HAP-1 (cell line): ENCODE measurements around the gene IL27RA.
"Not testable (repeated sequence)": the region's sequence is repeated elsewhere in the genome, so short reads cannot be mapped to it uniquely, and the experiment has no call there.

ENCODE experiments used
- DNase-seq, 2 experiments: peaks; one replicate each; pipeline ENCODE4 v3.0.0-alpha.2; 2016 to 2020; ENCODE audit warnings: low spot score in 2 of 2
- H3K27me3 ChIP-seq: fragments of 250-450 bp; sonication (Bioruptor Pico); 2 replicates; pipeline ENCODE4 v1.5.1; 2020; ENCODE audit warnings: low read depth, mild to moderate bottlenecking, moderate library complexity
- H3K36me3 ChIP-seq: fragments of 250-450 bp; sonication (Bioruptor Pico); replicated peaks from 2 replicates; pipeline ENCODE4 v1.5.1; 2020; ENCODE audit warnings: mild to moderate bottlenecking
- H3K4me1 ChIP-seq: fragments of 250-450 bp; sonication (Bioruptor Pico); 2 replicates; pipeline ENCODE4 v1.5.1; 2020; ENCODE audit warnings: mild to moderate bottlenecking
- H3K4me3 ChIP-seq: fragments of 250-450 bp; sonication (Bioruptor Pico); 2 replicates; pipeline ENCODE4 v1.5.1; 2020; ENCODE audit warnings: mild to moderate bottlenecking, moderate library complexity
- H3K9me3 ChIP-seq: fragments of 250-450 bp; sonication (Bioruptor Pico); 2 replicates; pipeline ENCODE4 v1.5.1; 2020; ENCODE audit warnings: mild to moderate bottlenecking, moderate library complexity
- in situ Hi-C: fragments of 300-500 bp; cut with MboI; formaldehyde crosslinking; loops from 3 replicates; pipeline ENCODE4 v1.14.3; 2020; ENCODE audit warnings: low sequenced_read_pairs, inconsistent platforms, mixed read lengths

The IL27RA gene

DNA sequence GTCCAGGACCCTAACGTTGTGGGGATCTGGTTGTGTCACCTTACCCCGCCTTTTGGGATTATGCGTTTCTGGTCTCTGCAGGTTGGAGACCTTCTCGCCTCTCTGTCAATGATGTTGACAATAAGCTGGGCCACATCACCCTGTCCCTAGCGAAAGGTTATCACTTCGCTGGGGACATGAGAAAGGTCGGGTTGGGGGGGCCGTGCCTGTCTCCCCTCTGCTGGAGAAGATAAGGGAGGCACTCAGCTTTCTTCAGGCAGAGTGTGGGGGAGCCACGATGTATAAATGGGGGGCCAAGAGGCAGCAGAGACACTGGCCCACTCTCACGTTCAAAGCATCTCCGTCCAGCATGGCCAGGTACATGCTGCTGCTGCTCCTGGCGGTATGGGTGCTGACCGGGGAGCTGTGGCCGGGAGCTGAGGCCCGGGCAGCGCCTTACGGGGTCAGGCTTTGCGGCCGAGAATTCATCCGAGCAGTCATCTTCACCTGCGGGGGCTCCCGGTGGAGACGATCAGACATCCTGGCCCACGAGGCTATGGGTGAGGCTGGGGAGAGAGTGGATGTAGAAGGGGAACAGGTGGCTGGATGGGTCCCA lies 3.6 kb upstream of the IL27RA start, which contains the start of gene RLN3:
TSS of gene RLN3 (plus strand) at position 293 of the 595 bp plus-strand sequence. CDS start at position 350, 57 bp downstream.
- Histone ChIP-seq H3K36me3 (no peaks in the 10 kb centered on the region), H3K27me3 (no peaks in the 10 kb centered on the region), H3K4me3 (no peak within 1 kb of the TSS), H3K4me1 (peaks cover 8% of the 10 kb centered on the region), H3K9me3 (no peaks in the 10 kb centered on the region)
- in situ Hi-C loops, result no loop called here
- DNase-seq, result no peak

DNA sequence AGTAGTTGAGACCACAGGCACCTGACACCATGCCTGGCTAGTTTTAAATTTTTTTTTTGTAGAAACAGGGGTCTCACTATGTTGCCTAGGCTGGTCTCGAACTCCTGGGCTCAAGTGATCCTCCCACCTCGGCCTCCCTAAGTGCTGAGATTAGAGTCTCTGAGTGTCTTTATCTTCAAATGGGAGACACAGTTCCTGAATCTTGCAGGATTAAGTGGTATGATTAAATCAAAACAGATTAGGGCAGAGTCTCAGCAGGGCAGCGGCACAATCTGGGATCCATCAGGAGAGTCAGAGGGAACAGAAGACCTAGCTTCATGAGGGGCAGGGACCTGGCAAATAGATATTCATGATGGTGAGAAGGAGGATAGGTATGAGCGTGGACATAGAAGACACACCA lies 2.7 kb upstream of the IL27RA start:
- Histone ChIP-seq H3K4me1 (peaks cover 4% of the 10 kb centered on the region), H3K27me3 (no peaks in the 10 kb centered on the region), H3K36me3 (no peaks in the 10 kb centered on the region), H3K4me3 (no peak overlapping the region), H3K9me3 (no peaks in the 10 kb centered on the region; the same call in 1 of the 2 replicates)
- no peak for DNase-seq
- in situ Hi-C loops, result no loop called here

- no peak for DNase-seq
- in situ Hi-C loops, result no loop called here
- Histone ChIP-seq H3K27me3 (no peaks in the 10 kb centered on the region), H3K4me1 (peaks cover 3% of the 10 kb centered on the region; the same call in 1 of the 2 replicates), H3K4me3 (peak overlapping the region; percentile 52), H3K9me3 (no peaks in the 10 kb centered on the region; the same call in 1 of the 2 replicates), H3K36me3 (no peaks in the 10 kb centered on the region)
These were observed 404 bp upstream of the IL27RA start for GRCh38 chr19:14030997-14031718.

DNA sequence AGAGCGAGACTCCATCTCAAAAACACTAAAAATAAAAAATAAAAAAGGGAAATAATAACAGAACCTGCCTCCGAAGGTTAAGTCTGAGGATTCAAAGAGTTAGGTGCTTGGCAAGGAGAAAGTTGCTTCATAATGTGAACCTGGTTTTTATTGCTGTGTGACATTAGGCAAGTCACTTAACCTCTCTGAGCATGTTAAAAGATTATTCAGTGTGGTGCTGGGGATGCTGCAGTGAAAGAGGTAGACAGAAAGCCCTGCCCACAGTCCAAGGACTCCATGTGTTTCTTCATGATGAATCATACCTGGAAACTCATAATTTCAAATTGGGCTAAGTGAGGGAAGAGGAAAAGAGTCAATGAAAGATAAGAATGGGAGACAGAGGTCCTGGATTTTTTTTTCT lies 2.4 kb downstream of the IL27RA start:
- Histone ChIP-seq H3K9me3 (no peaks in the 10 kb centered on the region; the same call in 1 of the 2 replicates), H3K4me3 (no peak overlapping the region), H3K36me3 (no peaks in the 10 kb centered on the region), H3K27me3 (no peaks in the 10 kb centered on the region), H3K4me1 (peaks cover 3% of the 10 kb centered on the region; the same call in 1 of the 2 replicates)
- in situ Hi-C loops, result no loop called here
- no peak for DNase-seq

DNA sequence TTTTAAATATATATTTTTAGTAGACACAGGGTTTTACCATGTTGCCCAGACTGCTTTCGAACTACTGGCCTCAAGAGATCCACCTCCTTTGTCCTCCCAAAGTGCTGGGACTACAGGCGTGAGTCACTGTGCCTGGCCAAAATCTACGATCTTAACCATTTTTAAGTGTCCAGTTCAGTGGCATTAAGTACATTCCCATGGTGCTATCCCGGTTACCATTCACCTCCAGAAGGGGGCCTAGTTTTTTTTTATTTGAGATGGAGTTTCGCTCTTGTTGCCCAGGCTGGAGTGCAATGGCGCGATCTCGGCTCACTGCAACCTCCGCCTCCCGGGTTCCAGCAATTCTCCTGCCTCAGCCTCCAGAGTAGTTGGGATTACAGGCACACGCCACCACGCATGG lies 3.6 kb downstream of the IL27RA start:
- H3K4me1 ChIP-seq, in situ Hi-C loops, H3K36me3 ChIP-seq, H3K27me3 ChIP-seq, H3K9me3 ChIP-seq, H3K4me3 ChIP-seq, DNase-seq: not testable (repeated sequence)

- Histone ChIP-seq H3K9me3 (no peaks in the 10 kb centered on the region; the same call in 1 of the 2 replicates), H3K4me1 (peaks cover 3% of the 10 kb centered on the region; the same call in 1 of the 2 replicates), H3K36me3 (no peaks in the 10 kb centered on the region), H3K27me3 (no peaks in the 10 kb centered on the region), H3K4me3 (no peak overlapping the region)
- DNase-seq, result no peak
- in situ Hi-C loops, result no loop called here
These were observed 4.1 kb downstream of the IL27RA start for GRCh38 chr19:14035706-14036105.

- no peaks in the 10 kb centered on the region for H3K9me3 ChIP-seq
- no peaks in the 10 kb centered on the region; the same call in 1 of the 2 replicates for H3K36me3 ChIP-seq
- H3K4me3 ChIP-seq, result no peak overlapping the region
- no peaks in the 10 kb centered on the region for H3K4me1 ChIP-seq
- no peaks in the 10 kb centered on the region for H3K27me3 ChIP-seq
- no peak for DNase-seq
- in situ Hi-C loops, result no loop called here
These were observed 7.6 kb downstream of the IL27RA start for GRCh38 chr19:14039181-14039580.

GRCh38 chr19:14042659-14043608 lies 11.4 kb downstream of the IL27RA start:
- in situ Hi-C loops, H3K4me3 ChIP-seq, H3K36me3 ChIP-seq, H3K9me3 ChIP-seq, H3K27me3 ChIP-seq, H3K4me1 ChIP-seq: not testable (repeated sequence)
- DNase-seq, result peak; percentile 33 to 71

GRCh38 chr19:14047866-14048265 lies 16.3 kb downstream of the IL27RA start:
- DNase-seq, in situ Hi-C loops, H3K36me3 ChIP-seq, H3K4me1 ChIP-seq, H3K4me3 ChIP-seq, H3K9me3 ChIP-seq, H3K27me3 ChIP-seq: not testable (repeated sequence)

GRCh38 chr19:14048443-14049153 lies 17.0 kb downstream of the IL27RA start:
- Histone ChIP-seq H3K36me3 (peaks cover 5% of the 10 kb centered on the region; the same call in 1 of the 2 replicates), H3K9me3 (no peaks in the 10 kb centered on the region), H3K4me3 (no peak overlapping the region), H3K27me3 (no peaks in the 10 kb centered on the region), H3K4me1 (no peaks in the 10 kb centered on the region)
- in situ Hi-C loops, result no loop called here
- DNase-seq, result peak in 1 of 2 experiments; percentile 80

DNA sequence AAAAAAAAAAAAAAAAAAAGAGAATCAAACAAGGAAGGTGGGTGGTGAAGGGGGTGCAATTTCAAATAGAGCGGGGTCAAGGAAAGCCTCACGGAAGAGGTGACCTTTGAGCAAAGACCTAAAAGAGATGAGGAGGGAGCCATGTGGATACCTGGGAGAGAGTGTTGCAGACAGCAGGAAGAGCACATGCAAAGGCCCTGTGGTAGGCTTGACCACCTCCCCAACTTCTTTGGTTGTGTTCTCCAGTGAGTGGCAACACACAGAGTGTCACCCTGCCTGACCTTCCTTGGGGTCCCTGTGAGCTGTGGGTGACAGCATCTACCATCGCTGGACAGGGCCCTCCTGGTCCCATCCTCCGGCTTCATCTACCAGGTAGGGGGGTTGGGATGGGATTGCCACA lies 18.9 kb downstream of the IL27RA start:
- Histone ChIP-seq H3K36me3 (peaks cover 5% of the 10 kb centered on the region; the same call in 1 of the 2 replicates), H3K9me3 (no peaks in the 10 kb centered on the region), H3K27me3 (no peaks in the 10 kb centered on the region), H3K4me3 (no peak overlapping the region), H3K4me1 (no peaks in the 10 kb centered on the region)
- no peak for DNase-seq
- in situ Hi-C loops, result no loop called here

- H3K27me3 ChIP-seq, H3K9me3 ChIP-seq, DNase-seq, H3K4me1 ChIP-seq, H3K4me3 ChIP-seq, in situ Hi-C loops, H3K36me3 ChIP-seq: not testable (repeated sequence)
These were observed 19.4 kb downstream of the IL27RA start for GRCh38 chr19:14050961-14051360.

DNA sequence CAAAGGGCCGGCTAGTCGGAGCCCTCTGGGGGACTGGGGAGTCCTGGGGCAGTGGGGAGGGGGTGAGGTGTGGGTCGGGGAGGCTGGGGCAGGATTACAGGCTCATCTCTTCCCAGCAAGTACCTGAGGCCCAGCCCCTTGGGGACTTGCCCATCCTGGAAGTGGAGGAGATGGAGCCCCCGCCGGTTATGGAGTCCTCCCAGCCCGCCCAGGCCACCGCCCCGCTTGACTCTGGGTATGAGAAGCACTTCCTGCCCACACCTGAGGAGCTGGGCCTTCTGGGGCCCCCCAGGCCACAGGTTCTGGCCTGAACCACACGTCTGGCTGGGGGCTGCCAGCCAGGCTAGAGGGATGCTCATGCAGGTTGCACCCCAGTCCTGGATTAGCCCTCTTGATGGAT lies 20.4 kb downstream of the IL27RA start:
- Histone ChIP-seq H3K9me3 (no peaks in the 10 kb centered on the region), H3K4me3 (no peak overlapping the region), H3K36me3 (peaks cover 5% of the 10 kb centered on the region; the same call in 1 of the 2 replicates), H3K27me3 (no peaks in the 10 kb centered on the region), H3K4me1 (no peaks in the 10 kb centered on the region)
- in situ Hi-C loops, result no loop called here
- DNase-seq, result no peak
